Vagina (tissue), 2 donors: ENCODE data around the gene MYO7A.

Experiments used
- CTCF ChIP-seq, 3 experiments: fragments of 450-650 bp in 2 of 3; fragments of 200-600 bp in 1 of 3; sonication (generic) in 1 of 3; IDR thresholded peaks; one replicate each; pipeline ENCODE4 v1.5.1; 2017 to 2019; ENCODE audit warnings: antibody characterized with exemption in 3 of 3, mild to moderate bottlenecking in 2 of 3, moderate library complexity in 2 of 3
- POLR2A ChIP-seq, 2 donors: fragments of 450-650 bp; IDR thresholded peaks; one replicate each; pipeline ENCODE4 v1.6.1; 2017; ENCODE audit warnings: antibody characterized with exemption in 2 of 2, mild to moderate bottlenecking in 2 of 2, moderate library complexity in 2 of 2

- TF ChIP-seq POLR2A (IDR thresholded peaks at IDR 0.05) (no peak), CTCF (IDR thresholded peaks at IDR 0.05) (no peak)
Measured at GRCh38 chr11:77209663-77210062, 81.6 kb downstream of the MYO7A start.
